ENCODE data around the gene EPAS1. TPM values are rescaled to one million over a fixed set of nuclear protein-coding genes. Genes with fewer than 3 reads are reported as not detected.

The EPAS1 gene
- total RNA-seq, 1 experiment from 2014 or later: 77.3 TPM

DNA sequence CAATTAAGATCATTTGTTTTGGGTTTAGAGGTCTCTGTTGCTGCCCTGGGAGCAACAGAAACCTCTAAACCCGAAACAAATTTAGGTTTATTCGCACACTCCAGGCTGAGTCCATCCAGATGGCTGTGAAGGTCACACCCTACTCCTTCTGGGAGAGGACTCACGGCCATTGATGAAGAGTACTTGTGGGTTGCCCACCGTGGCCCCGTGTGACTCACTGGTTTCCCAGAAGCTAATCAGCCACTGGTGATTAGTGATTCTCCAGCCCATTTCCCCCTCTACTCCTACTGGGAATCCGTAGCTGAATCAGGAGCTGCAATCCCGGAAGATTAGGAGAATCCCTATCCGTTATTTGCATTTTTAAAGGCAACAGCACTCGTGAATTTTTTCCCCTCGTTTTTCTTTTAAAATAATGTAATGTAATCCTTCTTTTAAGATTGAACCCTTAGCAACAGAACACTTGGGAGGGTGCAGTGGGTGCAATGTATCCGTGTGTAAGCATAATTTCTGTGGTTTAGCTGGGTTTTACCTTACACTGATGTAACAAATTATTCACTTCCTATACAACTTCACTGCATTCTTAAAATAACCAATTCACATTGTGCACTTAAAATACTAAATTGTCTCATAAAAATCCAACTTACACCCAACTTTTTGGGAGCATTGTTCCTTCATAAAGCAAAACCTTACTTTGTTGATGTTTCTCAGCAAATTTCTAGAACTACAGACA lies 27.5 kb upstream of the EPAS1 start:
- Histone ChIP-seq H3K4me3 (ENCODE audit: low read depth, low read length) (no peak overlapping the region), H3K27me3 (replicated peaks; ENCODE audit: control insufficient read depth, insufficient read depth, low read length) (no peaks in the 10 kb centered on the region), H3K4me1 (peaks cover 8% of the 10 kb centered on the region; the same call in 1 of the 2 replicates), H3K9me3 (no peaks in the 10 kb centered on the region), H3K36me3 (ENCODE audit: control insufficient read depth, insufficient read depth, low read length) (no peaks in the 10 kb centered on the region)
- CTCF ChIA-PET: no interaction called here
- Mint-ChIP-seq H3K9me3 (ENCODE audit: unreplicated experiment) (no peaks in the 10 kb centered on the region), H3K4me3 (ENCODE audit: unreplicated experiment) (no peak overlapping the region), H3K27ac (ENCODE audit: unreplicated experiment) (no peak overlapping the region), H3K4me1 (ENCODE audit: low read depth, unreplicated experiment) (no peaks in the 10 kb centered on the region), H3K27me3 (ENCODE audit: insufficient read depth, unreplicated experiment) (no peaks in the 10 kb centered on the region), H3K36me3 (ENCODE audit: insufficient read depth, unreplicated experiment) (no peaks in the 10 kb centered on the region)
- no TSS peak for BruUV-seq (replicated peaks)
- POLR2A ChIA-PET: no interaction called here
- DNase-seq: no peak
- intact Hi-C loops (cut with micrococcal nuclease; ENCODE audit: unreplicated experiment): no loop called here
- TF ChIP-seq, protein P1, sequence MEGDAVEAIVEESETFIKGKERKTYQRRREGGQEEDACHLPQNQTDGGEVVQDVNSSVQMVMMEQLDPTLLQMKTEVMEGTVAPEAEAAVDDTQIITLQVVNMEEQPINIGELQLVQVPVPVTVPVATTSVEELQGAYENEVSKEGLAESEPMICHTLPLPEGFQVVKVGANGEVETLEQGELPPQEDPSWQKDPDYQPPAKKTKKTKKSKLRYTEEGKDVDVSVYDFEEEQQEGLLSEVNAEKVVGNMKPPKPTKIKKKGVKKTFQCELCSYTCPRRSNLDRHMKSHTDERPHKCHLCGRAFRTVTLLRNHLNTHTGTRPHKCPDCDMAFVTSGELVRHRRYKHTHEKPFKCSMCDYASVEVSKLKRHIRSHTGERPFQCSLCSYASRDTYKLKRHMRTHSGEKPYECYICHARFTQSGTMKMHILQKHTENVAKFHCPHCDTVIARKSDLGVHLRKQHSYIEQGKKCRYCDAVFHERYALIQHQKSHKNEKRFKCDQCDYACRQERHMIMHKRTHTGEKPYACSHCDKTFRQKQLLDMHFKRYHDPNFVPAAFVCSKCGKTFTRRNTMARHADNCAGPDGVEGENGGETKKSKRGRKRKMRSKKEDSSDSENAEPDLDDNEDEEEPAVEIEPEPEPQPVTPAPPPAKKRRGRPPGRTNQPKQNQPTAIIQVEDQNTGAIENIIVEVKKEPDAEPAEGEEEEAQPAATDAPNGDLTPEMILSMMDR (IDR thresholded peaks at IDR 0.05; ENCODE audit: insufficient read depth in 1 of 2, low read depth in 1 of 2, low read length in 1 of 2, severe bottlenecking in 1 of 2, unreplicated experiment in 1 of 2): no peak

GRCh38 chr2:46270384-46270783 lies 26.8 kb upstream of the EPAS1 start:
- no peak overlapping the region for H3K4me3 ChIP-seq (ENCODE audit: low read depth, low read length)
- no peaks in the 10 kb centered on the region for H3K9me3 ChIP-seq
- no peaks in the 10 kb centered on the region for H3K36me3 ChIP-seq (ENCODE audit: control insufficient read depth, insufficient read depth, low read length)
- no peak for DNase-seq
- no peaks in the 10 kb centered on the region for H3K9me3 Mint-ChIP-seq (ENCODE audit: unreplicated experiment)
- BruUV-seq (replicated peaks): no TSS peak
- ChIA-PET POLR2A (no interaction called here), CTCF (no interaction called here)
- no peaks in the 10 kb centered on the region for H3K27me3 Mint-ChIP-seq (ENCODE audit: insufficient read depth, unreplicated experiment)
- H3K36me3 Mint-ChIP-seq (ENCODE audit: insufficient read depth, unreplicated experiment): no peaks in the 10 kb centered on the region
- no peaks in the 10 kb centered on the region for H3K27me3 ChIP-seq (replicated peaks; ENCODE audit: control insufficient read depth, insufficient read depth, low read length)
- peaks cover 8% of the 10 kb centered on the region; the same call in 1 of the 2 replicates for H3K4me1 ChIP-seq
- TF ChIP-seq, protein P1 (IDR thresholded peaks at IDR 0.05; ENCODE audit: insufficient read depth in 1 of 2, low read depth in 1 of 2, low read length in 1 of 2, severe bottlenecking in 1 of 2, unreplicated experiment in 1 of 2): no peak
- intact Hi-C loops (cut with micrococcal nuclease; ENCODE audit: unreplicated experiment): no loop called here
- H3K4me1 Mint-ChIP-seq (ENCODE audit: low read depth, unreplicated experiment): no peaks in the 10 kb centered on the region
- no peak overlapping the region for H3K27ac Mint-ChIP-seq (ENCODE audit: unreplicated experiment)
- H3K4me3 Mint-ChIP-seq (ENCODE audit: unreplicated experiment): no peak overlapping the region

DNA sequence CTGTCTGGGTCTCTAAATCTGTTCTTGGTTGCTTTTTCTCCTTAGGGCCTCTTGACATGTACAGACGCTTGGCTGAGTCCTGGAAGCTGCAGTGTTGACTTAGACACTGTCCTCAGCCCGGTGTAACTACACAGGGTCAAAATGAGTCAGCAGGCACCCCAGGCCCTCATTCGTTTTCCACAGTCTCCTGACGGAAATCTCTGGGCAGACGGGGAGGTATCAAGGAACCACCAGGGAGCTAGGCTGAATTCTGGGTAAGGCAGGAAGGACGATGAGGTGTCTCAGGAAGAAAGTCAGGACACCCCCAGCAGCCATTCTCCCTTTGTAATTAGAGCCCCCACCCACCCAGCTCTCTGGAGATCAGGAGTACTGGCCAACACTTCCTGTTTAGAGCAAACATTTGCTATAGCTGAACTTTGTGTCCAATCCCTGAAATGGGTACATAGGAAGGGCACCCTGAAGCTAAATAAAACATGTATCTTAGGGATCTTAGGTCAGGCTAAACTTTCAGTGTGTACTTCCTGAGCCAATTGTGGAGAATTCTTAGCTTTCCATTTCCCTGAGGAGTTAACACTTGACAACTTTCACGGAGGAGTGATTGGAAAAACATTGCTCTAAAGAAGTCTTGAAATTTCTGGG lies 23.9 kb upstream of the EPAS1 start:
- intact Hi-C loops (cut with micrococcal nuclease; ENCODE audit: unreplicated experiment): no loop called here
- BruUV-seq (replicated peaks): no TSS peak
- no peak overlapping the region for H3K27ac Mint-ChIP-seq (ENCODE audit: unreplicated experiment)
- H3K4me1 ChIP-seq: peaks cover 12% of the 10 kb centered on the region
- ChIA-PET CTCF (no interaction called here), POLR2A (no interaction called here)
- H3K4me1 Mint-ChIP-seq (ENCODE audit: low read depth, unreplicated experiment): peaks cover 6% of the 10 kb centered on the region
- H3K4me3 Mint-ChIP-seq (ENCODE audit: unreplicated experiment): no peak overlapping the region
- DNase-seq: no peak
- no peak overlapping the region for H3K4me3 ChIP-seq (ENCODE audit: low read depth, low read length)
- no peaks in the 10 kb centered on the region for H3K36me3 ChIP-seq (ENCODE audit: control insufficient read depth, insufficient read depth, low read length)
- no peaks in the 10 kb centered on the region for H3K9me3 Mint-ChIP-seq (ENCODE audit: unreplicated experiment)
- no peaks in the 10 kb centered on the region for H3K9me3 ChIP-seq
- no peaks in the 10 kb centered on the region for H3K27me3 Mint-ChIP-seq (ENCODE audit: insufficient read depth, unreplicated experiment)
- no peaks in the 10 kb centered on the region for H3K27me3 ChIP-seq (replicated peaks; ENCODE audit: control insufficient read depth, insufficient read depth, low read length)
- TF ChIP-seq, protein P1 (IDR thresholded peaks at IDR 0.05; ENCODE audit: insufficient read depth in 1 of 2, low read depth in 1 of 2, low read length in 1 of 2, severe bottlenecking in 1 of 2, unreplicated experiment in 1 of 2): no peak
- H3K36me3 Mint-ChIP-seq (ENCODE audit: insufficient read depth, unreplicated experiment): no peaks in the 10 kb centered on the region
